ENCODE data around the gene HSD11B1L.
"Not testable (repeated sequence)": the region's sequence is repeated elsewhere in the genome, so short reads cannot be mapped to it uniquely, and the experiment has no call there.

Gene HSD11B1L

DNA sequence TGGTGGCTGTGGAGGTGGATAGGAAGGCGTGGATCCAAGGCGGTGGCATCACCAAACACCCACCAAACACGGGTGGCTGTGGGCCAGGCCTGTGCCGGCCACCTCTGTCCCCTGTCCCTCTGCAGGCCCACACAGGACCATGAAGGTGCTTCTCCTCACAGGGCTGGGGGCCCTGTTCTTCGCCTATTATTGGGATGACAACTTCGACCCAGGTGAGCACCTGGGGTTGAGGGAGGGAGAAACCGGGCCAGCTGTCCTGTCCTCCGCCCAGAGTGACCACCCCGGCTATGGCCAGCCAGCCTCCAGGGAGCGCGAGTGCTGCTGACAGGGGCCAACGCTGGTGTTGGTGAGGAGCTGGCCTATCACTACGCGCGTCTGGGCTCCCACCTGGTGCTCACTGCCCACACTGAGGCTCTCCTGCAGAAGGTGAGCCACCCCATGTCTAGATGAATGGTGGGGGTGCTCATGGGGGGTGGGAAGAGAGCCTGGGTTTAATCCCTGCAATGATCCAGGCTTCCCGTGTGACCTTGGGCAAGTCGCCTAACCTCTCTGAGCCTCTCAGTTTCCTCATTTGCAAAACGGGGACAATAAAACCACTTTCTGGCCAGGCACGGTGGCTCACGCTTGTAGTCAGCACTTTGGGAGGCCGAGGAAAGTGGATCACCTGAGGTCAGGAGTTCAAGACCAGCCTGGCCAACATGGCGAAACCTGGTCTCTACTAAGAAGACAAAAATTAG, 4.0 kb downstream of the HSD11B1L start:
- no peak overlapping the region for H3K4me3 ChIP-seq (replicated peaks in 1 of 2; ENCODE audit: low read depth in 2 of 2, low read length in 2 of 2)
- no peak for TF ChIP-seq CTCF (IDR thresholded peaks at IDR 0.05; ENCODE audit: low read depth, low read length)
- DNase-seq (ENCODE audit: low read depth in 2 of 2): no peak

DNA sequence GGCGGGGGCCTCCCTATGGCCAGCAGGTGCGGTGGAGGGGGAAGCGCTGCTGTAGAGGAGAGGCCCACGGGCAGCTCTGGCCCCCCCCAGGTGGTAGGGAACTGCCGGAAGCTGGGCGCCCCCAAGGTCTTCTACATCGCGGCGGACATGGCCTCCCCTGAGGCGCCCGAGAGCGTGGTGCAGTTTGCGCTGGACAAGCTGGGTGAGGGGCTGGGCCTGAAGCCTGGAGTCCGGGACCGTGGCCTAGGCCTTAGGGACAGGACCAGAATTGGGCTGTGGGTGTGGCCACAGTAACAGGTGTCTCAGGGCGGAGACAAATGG, 5.5 kb downstream of the HSD11B1L start:
- TF ChIP-seq CTCF (IDR thresholded peaks at IDR 0.05; ENCODE audit: low read depth, low read length): no peak
- H3K4me3 ChIP-seq (replicated peaks in 1 of 2; ENCODE audit: low read depth in 2 of 2, low read length in 2 of 2): no peak overlapping the region
- no peak for DNase-seq (ENCODE audit: low read depth in 2 of 2)

- H3K4me3 ChIP-seq (replicated peaks in 1 of 2; ENCODE audit: low read depth in 2 of 2, low read length in 2 of 2): peak overlapping the region; percentile 51 to 60
- peak; percentile 83 for TF ChIP-seq CTCF (IDR thresholded peaks at IDR 0.05; ENCODE audit: low read depth, low read length)
- peak; percentile 96 for DNase-seq (ENCODE audit: low read depth in 2 of 2)
Measured at GRCh38 chr19:5686647-5687359, 6.0 kb downstream of the HSD11B1L start.

DNA sequence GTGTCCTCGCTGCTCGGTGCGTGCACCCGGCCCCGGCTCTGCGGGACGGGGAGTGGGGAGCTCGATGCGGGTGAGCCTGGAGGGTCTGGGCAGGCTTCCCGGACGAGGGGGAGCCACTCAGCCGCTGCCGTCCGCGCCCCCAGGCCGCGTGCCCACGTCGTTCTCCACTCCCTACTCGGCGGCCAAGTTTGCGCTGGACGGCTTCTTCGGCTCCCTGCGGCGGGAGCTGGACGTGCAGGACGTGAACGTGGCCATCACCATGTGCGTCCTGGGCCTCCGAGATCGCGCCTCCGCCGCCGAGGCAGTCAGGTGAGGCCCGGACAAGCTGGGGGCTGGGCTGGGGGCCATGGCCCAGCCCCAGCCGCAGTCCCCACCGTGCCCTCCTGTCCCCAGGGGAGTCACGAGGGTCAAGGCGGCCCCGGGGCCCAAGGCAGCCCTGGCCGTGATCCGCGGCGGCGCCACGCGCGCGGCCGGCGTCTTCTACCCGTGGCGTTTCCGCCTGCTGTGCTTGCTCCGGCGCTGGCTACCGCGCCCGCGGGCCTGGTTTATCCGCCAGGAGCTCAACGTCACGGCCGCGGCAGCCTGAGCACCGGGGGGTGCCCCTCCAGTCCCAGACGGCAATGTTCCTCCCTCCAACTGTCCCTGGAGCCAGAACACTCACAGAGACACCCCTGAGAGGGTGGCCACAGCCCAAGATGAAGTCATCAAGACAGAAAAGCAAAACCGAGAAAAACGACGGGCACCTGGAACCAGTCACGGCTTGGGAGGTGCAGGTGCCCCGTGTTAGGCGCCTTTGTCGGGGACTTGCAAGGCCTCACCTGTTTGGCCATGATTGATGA, 6.8 kb downstream of the HSD11B1L start:
- H3K4me3 ChIP-seq (replicated peaks in 1 of 2; ENCODE audit: low read depth in 2 of 2, low read length in 2 of 2): peak overlapping the region; percentile 49 to 51
- TF ChIP-seq CTCF (IDR thresholded peaks at IDR 0.05; ENCODE audit: low read depth, low read length): no peak
- DNase-seq (ENCODE audit: low read depth in 2 of 2): no peak

DNA sequence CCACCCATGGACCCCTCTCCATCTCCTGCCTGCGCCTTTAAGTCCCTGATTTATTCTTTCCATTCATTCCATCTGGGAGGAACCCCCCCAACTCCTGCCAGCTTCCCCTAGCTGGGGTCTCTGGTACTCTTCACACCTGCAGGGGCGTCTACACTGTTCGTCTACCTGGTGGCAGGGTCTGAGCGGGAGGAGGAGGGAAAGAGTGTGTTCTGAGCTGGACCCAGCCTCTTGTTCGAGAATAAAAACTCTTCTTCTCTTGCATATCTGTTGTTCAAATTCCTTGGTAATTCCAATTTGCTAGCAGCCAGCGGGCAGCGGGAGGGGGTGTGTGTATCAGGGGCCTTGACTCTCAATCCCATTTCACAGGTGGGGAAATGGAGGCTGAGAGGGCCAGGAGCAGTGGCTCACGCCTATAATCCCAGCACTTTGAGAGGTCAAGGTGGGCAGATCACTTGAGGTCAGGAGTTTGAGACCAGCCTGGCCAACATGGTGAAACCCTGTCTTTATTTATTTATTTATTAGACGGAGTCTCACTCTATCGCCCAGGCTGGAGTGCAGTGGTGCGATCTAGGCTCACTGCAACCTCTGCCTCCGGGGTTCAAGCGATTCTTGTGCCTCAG, 7.5 kb downstream of the HSD11B1L start:
- H3K4me3 ChIP-seq (replicated peaks in 1 of 2; ENCODE audit: low read depth in 2 of 2, low read length in 2 of 2); DNase-seq (ENCODE audit: low read depth in 2 of 2): not testable (repeated sequence)

DNA sequence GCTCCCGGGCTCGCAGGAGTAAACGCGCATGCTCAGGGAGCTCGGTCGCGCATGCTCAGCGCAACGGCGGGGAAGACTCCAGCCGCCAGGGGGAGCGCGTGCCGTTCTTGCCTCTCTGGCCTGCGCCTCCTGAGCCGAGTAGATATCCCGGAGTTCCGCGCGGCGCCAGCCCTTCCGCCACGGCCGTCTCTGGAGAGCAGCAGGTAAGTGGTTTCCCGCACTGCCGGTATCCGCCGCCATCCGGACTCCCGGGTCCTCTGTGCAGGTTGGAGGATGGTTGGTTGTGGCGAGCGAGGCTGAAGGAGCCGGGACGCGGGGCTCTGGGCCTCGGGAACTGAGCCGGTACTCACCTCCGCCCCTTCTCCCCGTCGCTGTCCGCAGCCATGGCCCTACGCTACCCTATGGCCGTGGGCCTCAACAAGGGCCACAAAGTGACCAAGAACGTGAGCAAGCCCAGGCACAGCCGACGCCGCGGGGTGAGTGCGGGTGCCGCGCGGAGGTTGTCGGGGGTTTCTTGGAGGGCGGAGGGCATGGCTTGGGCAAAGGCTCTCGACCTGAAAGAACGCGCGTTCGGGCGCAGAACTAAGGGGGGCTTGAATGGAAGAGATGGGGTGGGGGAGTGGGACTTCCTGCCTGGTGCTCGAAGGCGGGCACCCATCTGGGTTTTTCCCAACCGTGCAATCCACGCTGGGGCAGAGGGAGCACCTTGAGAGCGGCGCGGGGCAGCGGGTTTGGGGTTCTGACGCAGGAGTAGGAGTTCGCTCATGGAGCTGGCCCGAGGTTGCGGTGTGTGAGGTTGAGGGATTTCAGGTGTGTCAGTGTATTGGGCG, 9.5 kb downstream of the HSD11B1L start, which contains the start of gene RPL36:
TSS of gene RPL36 (plus strand) at position 171 of the 830 bp plus-strand sequence. CDS start at position 384, 213 bp downstream.
- peak; percentile 99 for TF ChIP-seq CTCF (IDR thresholded peaks at IDR 0.05; ENCODE audit: low read depth, low read length)
- peak; percentile 97 to 98 for DNase-seq (ENCODE audit: low read depth in 2 of 2)

More for the DNA sequence above, 9.5 kb downstream of the HSD11B1L start, which contains the start of gene RPL36:
- peak within 1 kb of the TSS; percentile 93 to 96 for H3K4me3 ChIP-seq (replicated peaks in 1 of 2; ENCODE audit: low read depth in 2 of 2, low read length in 2 of 2)
